GM21576 (cell line): ENCODE data around the gene USP4.
"Not testable (repeated sequence)": the region's sequence is repeated elsewhere in the genome, so short reads cannot be mapped to it uniquely, and the experiment has no call there.

Source experiments
- ATAC-seq: cut with Tn5 transposase; IDR thresholded peaks from one replicate; pipeline ENCODE4 v1.9.1; 2021; ENCODE audit warnings: mild to moderate bottlenecking, moderate library complexity; ENCODE audit not compliant: unreplicated experiment

Gene USP4, protein sequence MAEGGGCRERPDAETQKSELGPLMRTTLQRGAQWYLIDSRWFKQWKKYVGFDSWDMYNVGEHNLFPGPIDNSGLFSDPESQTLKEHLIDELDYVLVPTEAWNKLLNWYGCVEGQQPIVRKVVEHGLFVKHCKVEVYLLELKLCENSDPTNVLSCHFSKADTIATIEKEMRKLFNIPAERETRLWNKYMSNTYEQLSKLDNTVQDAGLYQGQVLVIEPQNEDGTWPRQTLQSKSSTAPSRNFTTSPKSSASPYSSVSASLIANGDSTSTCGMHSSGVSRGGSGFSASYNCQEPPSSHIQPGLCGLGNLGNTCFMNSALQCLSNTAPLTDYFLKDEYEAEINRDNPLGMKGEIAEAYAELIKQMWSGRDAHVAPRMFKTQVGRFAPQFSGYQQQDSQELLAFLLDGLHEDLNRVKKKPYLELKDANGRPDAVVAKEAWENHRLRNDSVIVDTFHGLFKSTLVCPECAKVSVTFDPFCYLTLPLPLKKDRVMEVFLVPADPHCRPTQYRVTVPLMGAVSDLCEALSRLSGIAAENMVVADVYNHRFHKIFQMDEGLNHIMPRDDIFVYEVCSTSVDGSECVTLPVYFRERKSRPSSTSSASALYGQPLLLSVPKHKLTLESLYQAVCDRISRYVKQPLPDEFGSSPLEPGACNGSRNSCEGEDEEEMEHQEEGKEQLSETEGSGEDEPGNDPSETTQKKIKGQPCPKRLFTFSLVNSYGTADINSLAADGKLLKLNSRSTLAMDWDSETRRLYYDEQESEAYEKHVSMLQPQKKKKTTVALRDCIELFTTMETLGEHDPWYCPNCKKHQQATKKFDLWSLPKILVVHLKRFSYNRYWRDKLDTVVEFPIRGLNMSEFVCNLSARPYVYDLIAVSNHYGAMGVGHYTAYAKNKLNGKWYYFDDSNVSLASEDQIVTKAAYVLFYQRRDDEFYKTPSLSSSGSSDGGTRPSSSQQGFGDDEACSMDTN

DNA sequence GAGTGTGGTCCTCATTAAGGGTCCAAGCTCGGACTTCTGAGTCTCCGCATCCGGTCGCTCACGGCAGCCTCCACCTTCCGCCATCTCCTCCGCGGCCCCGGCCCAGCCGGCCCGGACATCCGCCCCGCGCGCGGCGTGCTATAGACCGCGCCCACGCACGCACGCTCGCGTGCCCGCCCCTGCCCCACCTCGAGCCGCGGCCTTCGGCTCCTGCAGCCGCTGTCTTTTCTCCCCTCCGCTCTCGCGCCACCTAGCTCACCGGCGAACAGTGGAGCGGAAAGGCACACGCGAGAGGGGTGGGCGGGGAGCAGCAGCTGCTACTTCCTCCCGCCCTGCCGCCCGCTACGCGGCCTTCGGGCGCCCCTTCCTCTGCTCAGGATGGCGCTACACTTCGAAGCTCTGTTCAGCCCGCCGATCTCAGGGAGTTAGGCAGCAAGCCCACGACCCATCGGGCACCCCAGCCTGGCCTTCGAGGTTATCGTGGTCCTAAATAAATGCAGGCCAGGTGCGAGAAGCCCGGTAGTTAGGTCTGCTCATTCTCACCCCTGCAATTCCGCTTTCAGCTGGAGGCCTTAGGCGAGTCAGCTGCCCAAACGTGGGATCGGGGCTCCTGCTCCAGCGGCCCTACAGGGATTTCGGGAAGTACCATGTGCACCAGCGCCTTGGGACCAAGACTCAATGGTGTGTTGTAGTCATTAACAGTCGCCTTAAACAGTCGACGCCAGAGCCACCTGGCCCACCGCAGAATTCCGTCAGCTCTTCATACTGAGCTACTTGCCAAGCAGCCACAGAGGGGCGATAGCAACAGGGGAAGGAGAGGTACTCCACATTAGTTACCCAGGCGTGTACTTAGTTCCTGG, at the start of gene USP4:
USP4 (minus strand) TSS at position 113 of the 860 bp plus-strand sequence; CDS start at position 84, 29 bp downstream.
- peak; percentile 82 for ATAC-seq

DNA sequence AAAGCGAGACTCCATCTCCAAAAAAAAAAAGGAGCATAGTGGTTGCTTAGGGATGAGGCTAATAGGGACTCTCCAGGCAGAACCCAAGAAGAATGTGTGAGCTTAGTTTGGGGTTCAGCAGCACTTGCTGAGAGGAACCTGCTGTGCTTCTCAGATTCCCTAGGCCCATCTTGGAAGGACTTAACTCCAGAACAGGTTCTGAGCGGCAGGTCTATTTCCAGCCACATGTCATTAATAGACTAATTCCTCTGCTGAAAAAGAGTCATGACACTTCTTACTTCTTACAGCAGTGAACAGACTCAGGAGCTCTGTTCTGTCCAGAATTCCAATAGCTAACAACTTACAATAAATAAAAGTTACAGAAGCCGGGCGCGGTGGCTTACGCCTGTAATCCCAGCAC, 49.4 kb upstream of the USP4 start:
- ATAC-seq, result no peak

DNA sequence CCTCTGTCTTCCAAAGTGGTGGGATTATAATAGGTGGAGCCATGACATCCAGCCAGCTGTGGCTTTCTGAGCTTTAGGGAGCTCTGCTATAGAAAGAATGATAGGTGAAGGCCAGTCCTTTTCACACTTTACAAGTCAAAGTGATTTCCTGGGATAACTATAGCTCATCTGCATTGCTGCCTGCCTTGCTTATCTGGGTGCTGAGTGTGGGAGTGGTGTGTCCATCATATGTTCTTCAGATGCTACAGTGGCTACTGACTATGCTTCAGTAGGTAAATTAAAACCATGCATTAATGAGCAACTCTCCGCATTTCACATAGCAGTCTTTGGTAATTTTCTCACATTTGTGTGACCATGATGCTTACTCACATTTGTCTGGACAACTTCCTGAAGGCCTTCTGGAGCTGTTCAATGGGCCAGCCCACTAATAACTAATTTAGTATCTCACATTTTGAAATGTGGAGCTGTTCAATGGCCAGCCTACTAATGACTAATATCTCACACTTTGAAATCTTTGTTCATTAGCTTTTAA, 48.5 kb upstream of the USP4 start:
- no peak for ATAC-seq

DNA sequence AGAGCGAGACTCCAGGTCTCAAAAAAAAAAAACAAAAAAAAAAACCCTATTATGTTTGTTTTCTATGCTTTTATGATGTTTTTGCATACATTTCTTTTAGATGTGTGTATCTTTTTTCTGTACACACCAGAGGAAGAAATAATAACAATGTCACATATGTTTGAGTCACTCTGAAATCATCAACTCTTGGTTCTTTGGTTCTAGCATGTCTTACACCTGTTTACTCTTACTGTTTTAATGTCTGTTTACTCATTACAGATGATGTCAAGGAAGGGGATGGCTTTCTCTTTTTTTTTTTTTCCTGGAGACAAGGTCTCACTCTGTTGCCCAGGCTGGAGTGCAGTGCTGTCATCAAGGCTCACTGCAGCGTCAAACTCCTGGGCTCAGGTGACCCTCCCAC, 47.9 kb upstream of the USP4 start:
- no peak for ATAC-seq

DNA sequence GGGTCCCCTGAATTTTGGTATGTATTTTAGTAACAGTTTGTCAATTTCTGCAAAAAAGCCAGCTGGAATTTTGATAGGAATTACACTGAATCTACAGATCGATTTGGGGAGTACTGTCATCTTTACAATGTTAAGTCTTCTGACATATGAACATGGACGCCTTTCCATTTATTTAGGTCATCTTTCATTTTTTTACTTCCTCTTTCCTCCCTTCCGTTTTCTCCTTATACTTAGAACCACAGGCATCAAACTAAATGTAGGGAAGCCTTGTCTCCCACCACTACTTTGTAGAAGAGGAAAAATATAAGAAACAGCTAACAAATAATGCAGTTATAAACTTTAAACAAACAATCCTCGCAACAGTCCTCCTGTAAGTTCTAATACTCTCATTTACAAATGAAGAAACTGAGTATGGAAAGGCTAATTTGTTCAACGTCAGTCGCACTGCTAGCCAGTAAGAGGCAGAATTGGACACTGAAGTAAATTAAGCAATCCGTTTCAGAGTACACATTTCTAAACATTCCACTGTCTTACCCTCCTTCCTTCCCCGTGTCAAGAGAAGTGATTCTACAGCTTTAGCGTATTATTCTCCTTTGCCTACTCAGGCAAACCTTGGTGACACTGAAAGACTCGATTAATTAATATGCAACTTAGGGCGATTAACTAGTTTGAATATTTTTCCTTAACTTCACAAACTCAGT, 46.4 kb upstream of the USP4 start:
- ATAC-seq, result no peak

DNA sequence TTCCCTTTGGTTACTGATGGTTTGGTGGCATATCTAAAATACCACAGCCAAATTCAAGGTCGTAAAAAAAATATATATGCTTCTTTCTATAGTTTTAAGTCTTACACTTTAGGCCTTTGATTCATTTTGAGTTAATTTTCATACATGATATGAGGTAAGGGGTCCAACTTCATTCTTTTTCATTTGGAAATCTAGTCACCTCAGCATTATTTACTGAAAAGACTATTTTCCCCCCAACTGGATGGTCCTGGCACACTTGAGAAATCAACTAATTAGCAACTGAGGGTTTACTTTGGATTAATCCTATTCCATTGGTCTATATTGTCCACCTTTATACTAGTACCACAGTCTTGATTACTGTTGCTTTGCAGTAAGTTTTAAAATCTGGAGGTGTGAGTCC, 45.8 kb upstream of the USP4 start:
- no peak for ATAC-seq

DNA sequence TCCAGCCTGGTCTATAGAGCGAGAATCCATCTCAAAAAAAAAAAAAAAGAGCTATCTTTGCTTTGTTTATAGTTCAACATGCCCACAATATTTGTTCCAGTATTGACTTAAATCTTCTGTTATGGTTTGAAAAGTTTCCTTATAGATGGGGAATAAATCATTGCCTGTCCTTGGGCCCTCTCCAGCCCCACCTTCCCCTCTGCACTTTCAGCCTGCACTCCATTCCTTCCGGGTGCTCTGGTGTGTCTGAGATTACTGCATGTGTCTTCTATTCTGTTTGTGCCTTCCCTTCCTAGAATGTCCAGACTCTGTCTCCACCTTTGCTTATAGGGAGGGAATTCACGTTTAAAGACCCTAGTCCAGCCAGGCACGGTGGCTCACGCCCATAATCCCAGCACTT, 43.5 kb upstream of the USP4 start:
- no peak for ATAC-seq

DNA sequence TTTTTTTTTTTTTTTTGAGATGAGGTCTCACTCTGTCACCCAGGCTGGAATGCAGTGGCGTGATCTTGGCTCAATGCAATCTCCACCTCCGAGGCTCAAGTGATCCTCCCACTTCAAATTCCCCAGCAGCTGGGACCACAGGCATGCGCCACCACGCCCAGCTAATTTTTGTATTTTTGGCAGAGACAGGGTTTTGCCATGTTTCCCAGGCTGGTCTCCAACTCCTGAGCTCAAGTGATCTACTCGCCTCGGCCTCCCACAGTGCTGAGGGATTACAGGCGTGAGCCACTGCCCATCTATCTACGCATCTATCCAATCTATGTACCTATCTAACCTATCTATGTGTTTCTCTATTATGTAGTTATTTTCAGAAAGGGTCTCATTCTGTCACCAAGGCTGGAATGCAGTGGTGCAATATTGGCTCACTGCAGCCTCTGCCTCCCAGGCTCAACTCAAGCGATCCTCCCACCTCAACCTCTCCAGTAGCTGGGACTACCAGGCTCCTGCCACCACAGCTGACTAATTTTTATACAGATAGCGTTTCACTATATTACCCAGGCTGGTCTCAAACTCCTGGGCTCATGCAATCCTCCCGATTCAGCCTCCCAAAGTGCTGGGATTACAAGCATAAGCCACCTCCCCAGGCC, 38.5 kb upstream of the USP4 start:
- ATAC-seq, result no peak

DNA sequence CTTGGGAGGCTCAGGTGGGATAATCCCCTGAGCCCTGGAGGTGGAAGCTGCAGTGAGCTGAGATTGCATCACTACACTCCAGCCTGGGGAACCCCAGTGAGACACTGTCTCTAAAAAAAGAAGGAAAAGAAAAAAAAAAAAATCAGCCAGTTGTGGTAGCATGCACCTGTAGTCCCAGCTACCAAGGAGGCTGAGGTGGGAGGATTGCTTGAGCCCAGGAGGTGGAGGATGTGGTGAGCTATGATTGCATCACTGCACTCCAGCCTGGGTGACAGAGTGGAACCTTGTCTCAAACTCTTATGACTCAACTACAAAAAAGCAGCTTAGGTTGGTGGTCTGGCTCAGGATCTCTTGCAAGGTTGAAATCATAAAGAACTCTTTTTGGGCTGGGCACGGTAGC, 37.6 kb upstream of the USP4 start:
- ATAC-seq, result no peak

DNA sequence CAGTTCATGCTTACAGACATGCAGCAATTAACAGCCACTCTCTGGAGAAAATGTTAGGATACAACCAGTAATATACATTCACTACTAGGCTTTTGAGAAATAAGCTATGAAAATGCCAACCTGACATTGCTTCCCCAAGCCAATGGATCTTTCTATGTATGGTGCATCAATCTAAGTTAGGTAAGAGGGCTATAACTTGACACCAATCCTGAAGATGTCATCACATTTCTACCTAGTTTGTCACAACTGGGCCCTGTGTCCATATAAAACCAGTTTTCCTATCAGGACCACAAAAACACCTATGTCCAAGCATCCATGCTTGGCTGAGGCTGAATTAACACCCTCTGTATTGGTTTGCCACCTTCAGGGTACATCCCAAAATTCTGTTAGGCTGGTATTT, 32.1 kb upstream of the USP4 start:
- ATAC-seq, result no peak

DNA sequence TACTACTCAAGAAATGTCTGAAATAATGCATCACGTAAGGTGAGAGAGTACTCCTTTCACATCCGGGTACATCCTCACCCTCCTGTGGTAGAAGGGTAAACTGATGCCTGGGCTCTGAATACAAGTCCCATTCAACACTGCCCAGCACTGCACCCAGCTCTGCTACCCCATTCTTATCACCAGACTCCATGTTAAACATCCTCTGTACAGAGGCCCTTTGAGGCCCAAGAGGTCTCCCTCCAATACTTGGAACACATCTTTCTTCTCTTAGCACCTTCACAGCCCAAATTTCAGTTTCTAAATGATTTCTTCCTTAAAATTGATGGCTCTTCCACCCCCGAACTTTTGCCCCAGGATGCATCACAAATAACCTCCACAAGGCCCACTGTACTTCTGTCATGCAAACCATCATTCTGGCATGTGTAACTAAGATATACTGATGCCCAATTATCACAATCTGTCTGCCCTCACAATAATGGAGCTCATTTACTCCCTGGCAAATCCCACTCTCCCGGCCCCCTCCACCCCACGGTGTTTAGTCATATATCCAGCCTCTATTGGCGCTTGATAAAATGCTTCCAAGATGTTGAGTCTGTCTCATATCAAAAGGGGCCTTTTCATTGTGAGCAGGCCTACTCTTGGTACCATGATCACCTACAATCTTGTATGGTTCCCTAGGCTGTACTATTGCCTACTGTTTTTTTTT, 30.9 kb upstream of the USP4 start:
- ATAC-seq, result no peak

DNA sequence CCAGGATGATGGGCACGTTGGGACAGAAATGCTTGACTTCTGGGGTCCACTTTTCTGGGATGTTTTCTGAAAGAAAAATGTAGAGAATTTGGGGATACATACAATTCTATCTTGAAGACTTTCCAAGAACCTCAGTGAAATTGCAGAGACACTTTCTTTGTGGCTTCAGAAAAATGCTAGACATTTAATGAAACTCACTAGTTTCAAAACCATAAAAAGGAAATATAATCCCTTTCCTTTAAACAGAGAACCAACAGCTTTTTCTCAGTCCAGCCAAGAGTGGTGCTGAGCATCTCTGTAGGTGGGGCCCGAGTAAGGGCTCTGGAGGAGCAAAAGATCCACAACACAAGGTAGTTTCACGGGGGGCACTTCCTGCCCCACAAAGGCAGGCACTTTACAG, 22.7 kb upstream of the USP4 start:
- no peak for ATAC-seq

DNA sequence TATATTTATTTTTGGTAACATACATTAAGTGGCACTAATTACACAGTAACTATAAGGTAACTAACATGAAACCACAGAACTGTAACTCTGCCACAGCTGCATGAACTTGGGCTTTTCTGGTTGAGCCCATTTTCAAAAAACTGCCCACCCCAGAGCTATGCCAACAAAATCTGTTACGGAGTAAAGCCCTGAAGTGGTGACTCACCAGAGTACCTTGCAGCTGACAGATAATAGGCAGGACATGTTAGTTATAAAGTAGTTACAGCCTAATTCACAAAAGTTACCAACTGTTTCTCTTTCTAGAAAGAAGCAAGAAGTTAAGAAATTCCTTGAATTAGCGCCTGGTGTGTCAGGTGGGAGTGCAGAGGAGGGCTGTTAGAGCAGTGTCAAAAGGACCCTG, 19.8 kb upstream of the USP4 start:
- ATAC-seq, result no peak

DNA sequence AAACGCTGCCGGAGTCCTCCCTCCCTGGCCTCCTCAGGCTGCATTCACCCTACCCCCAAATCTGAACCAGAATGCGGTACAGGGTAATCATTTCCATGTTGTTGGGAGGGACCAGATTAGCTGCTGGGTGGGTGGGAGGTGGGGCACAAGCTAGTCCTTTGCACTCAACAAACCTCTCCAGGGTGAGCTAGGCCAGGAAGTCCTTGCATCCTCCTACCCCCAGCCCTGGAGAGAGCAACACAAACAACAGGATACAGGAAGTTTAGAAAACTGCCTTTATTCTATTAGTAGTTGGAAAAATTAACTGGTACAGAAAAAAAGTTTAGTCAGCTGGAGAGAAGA, 19.0 kb upstream of the USP4 start:
- no peak for ATAC-seq

DNA sequence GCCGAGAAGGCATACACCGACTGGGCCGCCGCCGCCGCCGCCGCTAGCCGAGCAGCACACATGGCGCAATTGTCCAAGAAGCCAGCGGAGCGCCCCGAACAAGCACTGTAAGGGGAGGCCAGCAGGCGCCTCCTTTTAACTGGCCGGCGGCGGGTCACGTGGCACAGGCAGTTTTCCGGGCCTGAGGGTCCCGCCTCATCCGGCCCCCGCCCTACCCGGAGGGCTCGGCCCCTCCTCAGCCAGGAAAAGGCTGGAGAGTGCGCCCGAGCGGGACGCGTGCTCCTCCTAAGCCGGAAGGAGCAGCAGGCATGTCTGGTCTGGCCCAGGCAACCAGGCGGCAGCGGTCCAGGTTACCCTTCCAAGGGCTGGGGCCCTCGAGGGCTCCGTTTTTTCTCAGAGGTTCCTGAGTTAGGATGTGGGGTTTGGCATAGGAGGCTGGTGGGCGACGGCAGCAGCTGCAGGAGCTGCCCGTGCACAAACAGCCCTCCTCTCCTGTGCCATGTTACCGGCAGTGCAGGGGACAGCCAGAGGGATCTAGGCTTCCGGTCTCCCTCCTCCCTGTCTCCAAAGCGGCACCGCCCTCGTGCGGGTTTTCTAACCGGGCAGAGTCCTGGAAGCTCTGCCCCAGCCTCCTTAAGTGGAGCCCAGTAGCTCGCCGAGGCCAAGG, 18.5 kb upstream of the USP4 start, which contains the start of gene GPX1:
GPX1 (minus strand) TSS at position 137 of the 667 bp plus-strand sequence; CDS start at position 62, 75 bp downstream.
- peak; percentile 82 for ATAC-seq

DNA sequence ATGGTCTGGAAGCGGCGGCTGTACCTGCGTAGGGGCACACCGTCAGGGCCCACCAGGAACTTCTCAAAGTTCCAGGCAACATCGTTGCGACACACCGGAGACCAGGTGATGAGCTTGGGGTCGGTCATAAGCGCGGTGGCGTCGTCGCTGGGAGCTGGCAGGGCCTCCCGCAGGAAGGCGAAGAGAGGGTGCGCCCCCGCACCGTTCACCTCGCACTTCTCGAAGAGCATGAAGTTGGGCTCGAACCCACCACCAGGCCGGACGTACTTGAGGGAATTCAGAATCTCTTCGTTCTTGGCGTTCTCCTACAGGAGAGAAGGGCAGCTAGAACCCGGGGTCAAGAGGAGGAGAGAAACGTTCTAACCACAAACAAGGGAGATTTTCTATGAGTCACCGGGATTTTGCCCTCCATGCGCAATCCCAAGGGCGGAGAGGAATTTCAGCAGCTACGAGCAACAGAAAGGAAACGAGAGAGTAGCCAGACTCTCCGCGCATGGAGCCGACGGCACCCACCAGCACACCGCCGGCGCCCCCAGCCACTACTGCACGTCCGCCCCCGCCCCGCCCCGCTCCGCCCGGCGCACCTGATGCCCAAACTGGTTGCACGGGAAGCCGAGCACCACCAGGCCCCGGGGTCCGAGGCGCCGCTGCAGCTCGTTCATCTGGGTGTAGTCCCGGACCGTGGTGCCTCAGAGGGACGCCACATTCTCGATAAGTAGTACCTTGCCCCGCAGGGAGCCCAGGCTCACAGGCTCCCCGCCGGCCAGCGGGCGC, 17.8 kb upstream of the USP4 start:
- ATAC-seq, result peak; percentile 10

DNA sequence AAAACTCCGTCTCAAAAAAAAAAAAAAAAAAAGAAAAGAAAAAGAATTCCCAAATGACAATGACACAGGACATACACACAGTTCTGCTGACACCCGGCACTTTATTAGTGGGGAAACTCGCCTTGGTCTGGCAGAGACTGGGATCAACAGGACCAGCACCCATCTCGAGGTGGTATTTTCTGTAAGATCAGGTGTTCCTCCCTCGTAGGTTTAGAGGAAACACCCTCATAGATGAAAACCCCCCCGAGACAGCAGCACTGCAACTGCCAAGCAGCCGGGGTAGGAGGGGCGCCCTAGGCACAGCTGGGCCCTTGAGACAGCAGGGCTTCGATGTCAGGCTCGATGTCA, 17.2 kb upstream of the USP4 start:
- ATAC-seq, result not testable (repeated sequence)
